Activated B cell treated with CpG ODN at 0.5 μM for 24 hours (primary cell): ENCODE results near the gene CLIC4. TPM values are rescaled to one million over a fixed set of nuclear protein-coding genes. Genes with fewer than 3 reads are reported as not detected.

Source experiments
- ATAC-seq: fragments of 200-7000 bp; cut with Tn5 transposase; one replicate; pipeline ENCODE4 v1.10.0; 2021; ENCODE audit warnings: low read depth, mild to moderate bottlenecking, moderate library complexity
- CTCF ChIA-PET: fragments of 350-600 bp; sonication (Branson Sonifier 250); formaldehyde crosslinking; loops from one replicate; lab custom pipeline; 2021; ENCODE audit warnings: antibody characterized with exemption; lab: Charles Lee
- POLR2A ChIA-PET: fragments of 350-600 bp; sonication (Branson Sonifier 250); formaldehyde crosslinking; loops from one replicate; lab custom pipeline; 2021; ENCODE audit warnings: antibody characterized with exemption; lab: Charles Lee
- DNase-seq: peaks from one replicate; pipeline ENCODE4 v3.0.0; 2022
- H3K27ac Mint-ChIP-seq: one replicate; pipeline ENCODE4 v1.8.0; 2020; ENCODE audit warnings: mixed read lengths
- H3K27me3 Mint-ChIP-seq: one replicate; pipeline ENCODE4 v1.8.0; 2021; ENCODE audit warnings: mixed read lengths
- H3K36me3 Mint-ChIP-seq: one replicate; pipeline ENCODE4 v1.8.0; 2021; ENCODE audit warnings: low read depth, mixed read lengths
- H3K4me1 Mint-ChIP-seq: one replicate; pipeline ENCODE4 v1.8.0; 2021; ENCODE audit warnings: mixed read lengths
- H3K4me3 Mint-ChIP-seq: one replicate; pipeline ENCODE4 v1.8.0; 2020; ENCODE audit warnings: mild to moderate bottlenecking, mixed read lengths
- H3K9me3 Mint-ChIP-seq: one replicate; pipeline ENCODE4 v1.8.0; 2020; ENCODE audit warnings: mixed read lengths
- intact Hi-C: fragments of 100-400 bp; cut with micrococcal nuclease; formaldehyde crosslinking; loops from one replicate; pipeline ENCODE4 v1.15.1; 2024
- total RNA-seq: library from RNA; stranded (reverse); gene quantifications from 2 replicates; pipeline ENCODE4 v1.2.3, GENCODE V29; 2022
- TF ChIP-seq, protein P1 (sequence below): fragments of 200-600 bp; IDR thresholded peaks from one replicate; pipeline ENCODE4 v1.8.0; 2022; ENCODE audit warnings: antibody characterized with exemption, mild to moderate bottlenecking

CLIC4 gene
- total RNA-seq, 1 donor from 2014 or later: 99.8 TPM

DNA sequence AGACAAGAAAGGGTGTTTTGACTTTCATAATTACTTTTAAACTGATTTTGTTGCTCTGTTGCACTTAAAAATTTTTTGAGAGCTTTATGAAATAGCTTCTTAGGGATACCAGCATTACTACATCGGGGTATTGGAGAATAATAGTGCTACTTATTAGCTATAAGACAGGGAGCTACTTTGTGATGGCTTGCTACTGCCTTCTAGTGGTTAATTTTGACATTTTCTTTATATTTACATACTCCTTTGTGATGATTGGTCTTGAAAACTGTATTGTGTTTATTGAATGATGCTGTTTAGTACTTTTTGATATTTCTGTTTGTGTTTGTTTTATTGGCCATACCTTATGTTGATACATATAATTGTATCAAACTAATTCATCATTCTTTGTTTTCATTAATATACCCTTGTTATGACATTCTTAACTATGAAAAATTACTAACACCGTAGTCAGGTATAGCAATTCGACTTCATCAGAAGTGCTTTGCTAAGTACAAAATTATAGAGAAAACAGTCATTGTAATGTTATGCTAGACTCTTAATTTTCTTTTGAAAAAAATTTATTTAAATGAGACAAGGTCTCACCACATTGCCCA, 85.5 kb downstream of the CLIC4 start:
- peak; percentile 74 for ATAC-seq
- peaks cover 37% of the 10 kb centered on the region for H3K36me3 Mint-ChIP-seq
- POLR2A ChIA-PET: interaction anchor here (0.5 to 1.0 kb wide), 5 partner anchors 25 to 142 kb away, joined by 3 to 8 read pairs (median 5); no protein-coding TSS in a partner anchor

DNA sequence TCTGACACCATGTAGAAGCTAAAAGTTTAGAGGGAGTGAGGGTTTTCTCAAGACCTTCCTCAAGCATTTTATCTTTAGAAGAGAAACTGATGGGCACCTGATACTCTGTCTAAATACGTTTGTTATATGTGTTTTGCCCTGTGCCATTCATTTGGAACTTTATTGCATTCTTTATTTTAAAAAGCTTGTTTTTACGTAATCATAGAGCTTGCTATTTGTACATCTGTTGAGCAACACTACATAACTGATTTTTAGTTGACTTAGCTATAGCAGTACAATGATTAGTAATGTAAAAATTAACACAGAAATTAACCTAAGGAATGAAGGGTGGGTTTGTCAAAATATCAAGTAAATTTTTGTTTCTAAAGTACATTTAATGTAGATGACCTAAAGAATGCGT, 96.3 kb downstream of the CLIC4 start:
- ATAC-seq: no peak
- CTCF ChIA-PET: interaction anchor here (1.5 to 1.7 kb wide), 2 partner anchors 153 to 195 kb away, joined by 4 to 10 read pairs; no protein-coding TSS in a partner anchor
- no peaks in the 10 kb centered on the region for H3K27me3 Mint-ChIP-seq

More for the DNA sequence above, 85.5 kb downstream of the CLIC4 start:
- H3K27ac Mint-ChIP-seq: no peak overlapping the region
- no peak for DNase-seq
- no peaks in the 10 kb centered on the region for H3K9me3 Mint-ChIP-seq
- TF ChIP-seq, protein P1, sequence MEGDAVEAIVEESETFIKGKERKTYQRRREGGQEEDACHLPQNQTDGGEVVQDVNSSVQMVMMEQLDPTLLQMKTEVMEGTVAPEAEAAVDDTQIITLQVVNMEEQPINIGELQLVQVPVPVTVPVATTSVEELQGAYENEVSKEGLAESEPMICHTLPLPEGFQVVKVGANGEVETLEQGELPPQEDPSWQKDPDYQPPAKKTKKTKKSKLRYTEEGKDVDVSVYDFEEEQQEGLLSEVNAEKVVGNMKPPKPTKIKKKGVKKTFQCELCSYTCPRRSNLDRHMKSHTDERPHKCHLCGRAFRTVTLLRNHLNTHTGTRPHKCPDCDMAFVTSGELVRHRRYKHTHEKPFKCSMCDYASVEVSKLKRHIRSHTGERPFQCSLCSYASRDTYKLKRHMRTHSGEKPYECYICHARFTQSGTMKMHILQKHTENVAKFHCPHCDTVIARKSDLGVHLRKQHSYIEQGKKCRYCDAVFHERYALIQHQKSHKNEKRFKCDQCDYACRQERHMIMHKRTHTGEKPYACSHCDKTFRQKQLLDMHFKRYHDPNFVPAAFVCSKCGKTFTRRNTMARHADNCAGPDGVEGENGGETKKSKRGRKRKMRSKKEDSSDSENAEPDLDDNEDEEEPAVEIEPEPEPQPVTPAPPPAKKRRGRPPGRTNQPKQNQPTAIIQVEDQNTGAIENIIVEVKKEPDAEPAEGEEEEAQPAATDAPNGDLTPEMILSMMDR: peak; percentile 51
- CTCF ChIA-PET: interaction anchor here (0.6 to 5.9 kb wide), 37 partner anchors 9 to 680 kb away, joined by 3 to 278 read pairs (median 4); partner anchors contain the start of gene CLIC4
- H3K27me3 Mint-ChIP-seq: no peaks in the 10 kb centered on the region
- intact Hi-C loops: loop anchor here (2.0 to 5.0 kb wide), 4 partner anchors 82 to 628 kb away; no protein-coding TSS in a partner anchor
- H3K4me3 Mint-ChIP-seq: no peak overlapping the region
- H3K4me1 Mint-ChIP-seq: peaks cover 46% of the 10 kb centered on the region

DNA sequence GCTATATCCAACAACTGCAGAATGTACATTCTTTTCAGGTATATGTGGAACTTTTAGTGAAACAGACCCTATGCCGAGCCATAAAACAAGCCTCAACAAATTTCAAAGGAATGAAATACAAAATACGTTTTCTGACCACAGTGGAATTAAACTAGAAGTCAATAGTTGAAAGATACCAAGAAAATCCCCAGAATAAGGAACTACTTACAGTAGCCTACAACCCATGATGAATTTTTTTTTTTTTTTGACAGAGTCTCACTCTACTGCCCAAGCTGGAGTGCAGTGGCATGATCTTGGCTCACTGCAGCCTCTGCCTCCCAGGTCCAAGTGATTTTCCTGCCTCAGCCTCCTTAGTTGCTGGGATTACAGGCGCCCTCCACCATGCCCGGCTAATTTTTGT, 101.4 kb downstream of the CLIC4 start:
- ChIA-PET POLR2A (interaction anchor here (4.2 kb wide), 1 partner anchor 82 kb away, joined by 47 read pairs; the partner anchor contains the start of gene RUNX3), CTCF (interaction anchor here (0.9 to 5.9 kb wide), 4 partner anchors 190 to 358 kb away, joined by 4 to 87 read pairs (median 56); no protein-coding TSS in a partner anchor)
- H3K9me3 Mint-ChIP-seq: no peaks in the 10 kb centered on the region
- H3K4me3 Mint-ChIP-seq: no peak overlapping the region
- TF ChIP-seq, protein P1: no peak
- DNase-seq (no peak), ATAC-seq (no peak)
- no peaks in the 10 kb centered on the region for H3K27me3 Mint-ChIP-seq
- intact Hi-C loops: no loop called here
- peaks cover 29% of the 10 kb centered on the region for H3K36me3 Mint-ChIP-seq
- no peak overlapping the region for H3K27ac Mint-ChIP-seq
- peaks cover 18% of the 10 kb centered on the region for H3K4me1 Mint-ChIP-seq

More for the DNA sequence above, 96.3 kb downstream of the CLIC4 start:
- peaks cover 2% of the 10 kb centered on the region for H3K4me1 Mint-ChIP-seq
- no peak overlapping the region for H3K27ac Mint-ChIP-seq
- no peaks in the 10 kb centered on the region for H3K9me3 Mint-ChIP-seq
- no peak overlapping the region for H3K4me3 Mint-ChIP-seq
- H3K36me3 Mint-ChIP-seq: peaks cover 66% of the 10 kb centered on the region
- TF ChIP-seq, protein P1: no peak
- intact Hi-C loops: no loop called here
- POLR2A ChIA-PET: no interaction called here
- no peak for DNase-seq

DNA sequence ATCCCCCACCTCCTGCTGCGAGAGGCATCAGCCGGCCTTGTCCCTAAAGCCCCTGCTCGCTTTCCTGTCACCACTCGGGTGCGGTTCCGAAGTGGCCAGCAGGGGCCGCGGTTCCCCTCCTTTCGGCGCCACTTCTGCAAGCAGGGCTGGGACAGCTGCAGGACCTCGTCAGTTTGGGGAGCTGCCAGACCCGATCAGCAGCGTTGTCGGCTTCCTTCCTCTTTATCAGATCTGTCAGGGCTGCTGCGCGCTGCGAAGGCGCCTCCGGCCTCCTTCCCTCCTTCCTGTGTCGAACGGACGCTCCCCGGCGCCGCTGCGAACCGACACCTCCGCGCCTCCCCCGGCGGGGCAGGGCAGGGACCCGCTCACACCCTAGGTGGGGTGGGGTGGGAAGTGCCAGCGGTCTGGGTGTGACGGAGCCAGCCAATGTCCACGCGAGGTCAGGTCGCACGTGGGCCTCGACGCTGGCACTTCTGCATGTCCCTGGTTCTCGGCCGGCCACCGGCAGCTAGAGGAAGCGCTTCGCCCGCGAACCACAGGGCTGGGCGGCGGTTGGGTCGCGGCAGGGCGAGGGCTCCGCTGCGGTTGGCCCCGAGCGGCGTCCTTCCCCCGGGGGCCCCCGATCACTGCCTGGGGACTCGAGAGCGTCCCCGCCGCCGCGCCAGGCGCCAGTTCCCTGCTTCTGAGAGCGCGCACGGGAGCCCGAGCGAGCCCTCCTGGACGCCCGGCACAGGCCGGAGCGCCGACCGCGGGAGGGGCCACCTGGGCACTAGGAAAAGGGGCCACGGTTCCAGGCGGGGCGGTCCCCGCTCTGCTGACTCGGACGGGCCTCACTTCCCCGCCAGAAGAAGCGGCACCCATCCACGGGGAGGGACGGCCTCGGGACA, 103.0 kb downstream of the CLIC4 start:
- H3K27me3 Mint-ChIP-seq: no peaks in the 10 kb centered on the region
- H3K36me3 Mint-ChIP-seq: peaks cover 17% of the 10 kb centered on the region
- ATAC-seq (peak; percentile 95), DNase-seq (peak; percentile 91)
- no peaks in the 10 kb centered on the region for H3K9me3 Mint-ChIP-seq
- intact Hi-C loops: loop anchor here (1.0 kb wide), 6 partner anchors 50 to 357 kb away; partner anchors contain the start of gene RUNX3
- ChIA-PET CTCF (interaction anchor here (0.6 to 5.9 kb wide), 37 partner anchors 12 to 384 kb away, joined by 3 to 87 read pairs (median 5); partner anchors contain the start of genes RUNX3 and SYF2), POLR2A (interaction anchor here (0.6 to 4.2 kb wide), 12 partner anchors 52 to 400 kb away, joined by 3 to 47 read pairs (median 4); partner anchors contain the start of genes RSRP1 and RUNX3)
- TF ChIP-seq, protein P1: peak; percentile 54
- H3K4me3 Mint-ChIP-seq: peak overlapping the region; percentile 74
- peak overlapping the region; percentile 50 for H3K27ac Mint-ChIP-seq
- peaks cover 18% of the 10 kb centered on the region for H3K4me1 Mint-ChIP-seq
